Liver (tissue), 3 donors: Measurements from ENCODE around the gene RGL1.

ENCODE experiments used
- EGR1 ChIP-seq, 2 donors: IDR thresholded peaks; 2 replicates each; pipeline ENCODE4 v1.6.1; 2016 to 2018; ENCODE audit warnings: antibody characterized with exemption in 2 of 2, low read depth in 2 of 2
- GABPA ChIP-seq, 2 donors: IDR thresholded peaks in 1 of 2; conservative IDR thresholded peaks in 1 of 2; 2 replicates each; pipeline ENCODE4 v1.6.1; 2016; ENCODE audit warnings: antibody characterized with exemption in 2 of 2, mild to moderate bottlenecking in 1 of 2, moderate library complexity in 1 of 2
- JUND ChIP-seq, 2 donors: IDR thresholded peaks; 2 replicates each; pipeline ENCODE4 v1.6.1; 2016; ENCODE audit warnings: antibody characterized with exemption in 2 of 2
- MAX ChIP-seq: IDR thresholded peaks from 2 replicates; pipeline ENCODE4 v1.6.1; 2016; ENCODE audit warnings: antibody characterized with exemption
- NR2F2 ChIP-seq: IDR thresholded peaks from 2 replicates; pipeline ENCODE4 v1.6.1; 2016; ENCODE audit warnings: antibody characterized with exemption
- RAD21 ChIP-seq, 2 donors: IDR thresholded peaks; 2 replicates each; pipeline ENCODE4 v1.6.1; 2016; ENCODE audit warnings: antibody characterized with exemption in 2 of 2, mild to moderate bottlenecking in 2 of 2
- SP1 ChIP-seq: IDR thresholded peaks from 2 replicates; pipeline ENCODE4 v1.6.1; 2018; ENCODE audit warnings: antibody characterized with exemption, mild to moderate bottlenecking
- TAF1 ChIP-seq: conservative IDR thresholded peaks from 2 replicates; pipeline ENCODE4 v1.6.1; 2016; ENCODE audit warnings: antibody characterized with exemption, mild to moderate bottlenecking
- YY1 ChIP-seq: IDR thresholded peaks from 2 replicates; pipeline ENCODE4 v1.6.1; 2016; ENCODE audit warnings: antibody characterized with exemption, mild to moderate bottlenecking
- ZBTB33 ChIP-seq: IDR thresholded peaks from 2 replicates; pipeline ENCODE4 v1.6.1; 2016; ENCODE audit warnings: antibody characterized with exemption
- TF ChIP-seq, protein P1 (sequence below): fragments of 150-350 bp; IDR thresholded peaks from 2 replicates; pipeline ENCODE4 v1.5.1; 2017; ENCODE audit warnings: improper control_type of control experiment, low read depth, low read length; ENCODE audit not compliant: missing input control
- TF ChIP-seq, protein P2 (sequence below): IDR thresholded peaks from 2 replicates; pipeline ENCODE4 v1.6.1; 2016; ENCODE audit warnings: antibody characterized with exemption, mild to moderate bottlenecking
- TF ChIP-seq, protein P3 (sequence below): IDR thresholded peaks from 2 replicates; pipeline ENCODE4 v1.6.1; 2016; ENCODE audit warnings: antibody characterized with exemption
- donor health status: healthy.
- donor health status: healthy.

DNA sequence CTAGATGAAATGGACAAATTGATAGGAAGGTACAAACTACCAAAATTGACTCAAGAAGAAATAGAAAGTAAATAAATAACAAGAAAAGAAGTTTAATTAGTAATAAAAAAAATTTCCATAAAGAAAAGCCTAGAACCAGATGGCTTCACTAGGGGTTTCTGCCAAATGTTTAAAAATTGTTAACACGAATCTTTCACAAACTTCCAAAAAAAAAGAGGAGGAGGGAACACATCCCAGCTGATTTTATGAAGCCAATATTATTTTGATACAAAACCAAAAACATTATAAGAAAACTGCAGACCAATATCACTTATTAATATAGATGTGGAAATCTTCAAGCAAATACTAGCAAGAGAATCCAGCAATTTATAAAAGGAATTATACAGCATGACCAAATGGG is 143.1 kb downstream of the RGL1 start:
- no peak for TF ChIP-seq EGR1 (IDR thresholded peaks at IDR 0.05; ENCODE audit: low read depth in 2 of 2)
- TF ChIP-seq, protein P1, sequence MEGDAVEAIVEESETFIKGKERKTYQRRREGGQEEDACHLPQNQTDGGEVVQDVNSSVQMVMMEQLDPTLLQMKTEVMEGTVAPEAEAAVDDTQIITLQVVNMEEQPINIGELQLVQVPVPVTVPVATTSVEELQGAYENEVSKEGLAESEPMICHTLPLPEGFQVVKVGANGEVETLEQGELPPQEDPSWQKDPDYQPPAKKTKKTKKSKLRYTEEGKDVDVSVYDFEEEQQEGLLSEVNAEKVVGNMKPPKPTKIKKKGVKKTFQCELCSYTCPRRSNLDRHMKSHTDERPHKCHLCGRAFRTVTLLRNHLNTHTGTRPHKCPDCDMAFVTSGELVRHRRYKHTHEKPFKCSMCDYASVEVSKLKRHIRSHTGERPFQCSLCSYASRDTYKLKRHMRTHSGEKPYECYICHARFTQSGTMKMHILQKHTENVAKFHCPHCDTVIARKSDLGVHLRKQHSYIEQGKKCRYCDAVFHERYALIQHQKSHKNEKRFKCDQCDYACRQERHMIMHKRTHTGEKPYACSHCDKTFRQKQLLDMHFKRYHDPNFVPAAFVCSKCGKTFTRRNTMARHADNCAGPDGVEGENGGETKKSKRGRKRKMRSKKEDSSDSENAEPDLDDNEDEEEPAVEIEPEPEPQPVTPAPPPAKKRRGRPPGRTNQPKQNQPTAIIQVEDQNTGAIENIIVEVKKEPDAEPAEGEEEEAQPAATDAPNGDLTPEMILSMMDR = no peak
- no peak for TF ChIP-seq YY1
- no peak for TF ChIP-seq SP1
- no peak for TF ChIP-seq TAF1
- TF ChIP-seq, protein P2, sequence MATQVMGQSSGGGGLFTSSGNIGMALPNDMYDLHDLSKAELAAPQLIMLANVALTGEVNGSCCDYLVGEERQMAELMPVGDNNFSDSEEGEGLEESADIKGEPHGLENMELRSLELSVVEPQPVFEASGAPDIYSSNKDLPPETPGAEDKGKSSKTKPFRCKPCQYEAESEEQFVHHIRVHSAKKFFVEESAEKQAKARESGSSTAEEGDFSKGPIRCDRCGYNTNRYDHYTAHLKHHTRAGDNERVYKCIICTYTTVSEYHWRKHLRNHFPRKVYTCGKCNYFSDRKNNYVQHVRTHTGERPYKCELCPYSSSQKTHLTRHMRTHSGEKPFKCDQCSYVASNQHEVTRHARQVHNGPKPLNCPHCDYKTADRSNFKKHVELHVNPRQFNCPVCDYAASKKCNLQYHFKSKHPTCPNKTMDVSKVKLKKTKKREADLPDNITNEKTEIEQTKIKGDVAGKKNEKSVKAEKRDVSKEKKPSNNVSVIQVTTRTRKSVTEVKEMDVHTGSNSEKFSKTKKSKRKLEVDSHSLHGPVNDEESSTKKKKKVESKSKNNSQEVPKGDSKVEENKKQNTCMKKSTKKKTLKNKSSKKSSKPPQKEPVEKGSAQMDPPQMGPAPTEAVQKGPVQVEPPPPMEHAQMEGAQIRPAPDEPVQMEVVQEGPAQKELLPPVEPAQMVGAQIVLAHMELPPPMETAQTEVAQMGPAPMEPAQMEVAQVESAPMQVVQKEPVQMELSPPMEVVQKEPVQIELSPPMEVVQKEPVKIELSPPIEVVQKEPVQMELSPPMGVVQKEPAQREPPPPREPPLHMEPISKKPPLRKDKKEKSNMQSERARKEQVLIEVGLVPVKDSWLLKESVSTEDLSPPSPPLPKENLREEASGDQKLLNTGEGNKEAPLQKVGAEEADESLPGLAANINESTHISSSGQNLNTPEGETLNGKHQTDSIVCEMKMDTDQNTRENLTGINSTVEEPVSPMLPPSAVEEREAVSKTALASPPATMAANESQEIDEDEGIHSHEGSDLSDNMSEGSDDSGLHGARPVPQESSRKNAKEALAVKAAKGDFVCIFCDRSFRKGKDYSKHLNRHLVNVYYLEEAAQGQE = no peak
- TF ChIP-seq MAX = no peak
- no peak for TF ChIP-seq RAD21 (IDR thresholded peaks at IDR 0.05)
- TF ChIP-seq, protein P3, sequence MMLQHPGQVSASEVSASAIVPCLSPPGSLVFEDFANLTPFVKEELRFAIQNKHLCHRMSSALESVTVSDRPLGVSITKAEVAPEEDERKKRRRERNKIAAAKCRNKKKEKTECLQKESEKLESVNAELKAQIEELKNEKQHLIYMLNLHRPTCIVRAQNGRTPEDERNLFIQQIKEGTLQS = no peak
- TF ChIP-seq ZBTB33 = no peak
- TF ChIP-seq GABPA (IDR thresholded peaks at IDR 0.05 in 1 of 2, conservative IDR thresholded peaks at IDR 0.05 in 1 of 2) = no peak
- no peak for TF ChIP-seq NR2F2
- TF ChIP-seq JUND (IDR thresholded peaks at IDR 0.05) = no peak
